T-helper 22 cell (primary cell): ENCODE measurements around the gene SLC25A21.
"Not testable (repeated sequence)": the region's sequence is repeated elsewhere in the genome, so short reads cannot be mapped to it uniquely, and the experiment has no call there.

Experiments used
- DNase-seq: peaks from one replicate; pipeline ENCODE4 v3.0.0-alpha.2; 2020; ENCODE audit warnings: low read depth

SLC25A21 gene

GRCh38 chr14:37172024-37172869 lies at the start of gene SLC25A21:
SLC25A21 (minus strand) TSS chr14:37172606.
- DNase-seq, result no peak

GRCh38 chr14:37221073-37221472 lies 48.7 kb upstream of the SLC25A21 start:
- no peak for DNase-seq

GRCh38 chr14:37215345-37215744 lies 42.9 kb upstream of the SLC25A21 start:
- DNase-seq, result no peak

- no peak for DNase-seq
Measured at GRCh38 chr14:37213016-37213415, 40.6 kb upstream of the SLC25A21 start.

GRCh38 chr14:37210448-37210847 lies 38.0 kb upstream of the SLC25A21 start:
- DNase-seq, result no peak

- not testable (repeated sequence) for DNase-seq
Measured at GRCh38 chr14:37209617-37210016, 37.2 kb upstream of the SLC25A21 start.

- DNase-seq, result not testable (repeated sequence)
Measured at GRCh38 chr14:37205623-37206605, 33.5 kb upstream of the SLC25A21 start.

GRCh38 chr14:37203423-37203822 lies 31.0 kb upstream of the SLC25A21 start:
- no peak for DNase-seq

- no peak for DNase-seq
Measured at GRCh38 chr14:37202812-37203211, 30.4 kb upstream of the SLC25A21 start.

GRCh38 chr14:37202265-37202664 lies 29.9 kb upstream of the SLC25A21 start:
- no peak for DNase-seq

- no peak for DNase-seq
Measured at GRCh38 chr14:37201724-37202123, 29.3 kb upstream of the SLC25A21 start.

GRCh38 chr14:37198907-37199306 lies 26.5 kb upstream of the SLC25A21 start:
- no peak for DNase-seq

- no peak for DNase-seq
Measured at GRCh38 chr14:37198273-37198598, 25.8 kb upstream of the SLC25A21 start.

- no peak for DNase-seq
Measured at GRCh38 chr14:37197421-37198272, 25.2 kb upstream of the SLC25A21 start, which contains the start of gene MIPOL1. MIPOL1 (plus strand) TSS chr14:37197937; CDS start chr14:37247889, 49,952 bp downstream.

GRCh38 chr14:37196604-37197420 lies 24.4 kb upstream of the SLC25A21 start:
- DNase-seq, result no peak

- DNase-seq, result no peak
Measured at GRCh38 chr14:37195327-37195726, 22.9 kb upstream of the SLC25A21 start.

GRCh38 chr14:37194698-37195097 lies 22.3 kb upstream of the SLC25A21 start:
- no peak for DNase-seq

GRCh38 chr14:37189733-37190132 lies 17.3 kb upstream of the SLC25A21 start:
- DNase-seq, result not testable (repeated sequence)

- not testable (repeated sequence) for DNase-seq
Measured at GRCh38 chr14:37187840-37188577, 15.6 kb upstream of the SLC25A21 start.

- DNase-seq, result no peak
Measured at GRCh38 chr14:37187294-37187693, 14.9 kb upstream of the SLC25A21 start.
